Right atrium auricular region (tissue), 2 donors: ENCODE results near the gene PDZD7. TPM values are rescaled to one million over a fixed set of nuclear protein-coding genes. Genes with fewer than 3 reads are reported as not detected.
A peak's percentile ranks its signal among the peaks of the same experiment; 100 is the strongest.
"Not testable (repeated sequence)": the region's sequence is repeated elsewhere in the genome, so short reads cannot be mapped to it uniquely, and the experiment has no call there.

Experiments used
- DNase-seq: peaks from one replicate; pipeline ENCODE4 v3.0.0-alpha.2; 2019; ENCODE audit warnings: low spot score
- H3K27ac ChIP-seq, 2 donors: fragments of 200-600 bp; sonication (generic); 1 replicate in 1 of 2; 2 replicates in 1 of 2; pipeline ENCODE4 v1.5.1; 2016 to 2019
- H3K27me3 ChIP-seq, 2 donors: fragments of 200-600 bp; sonication (generic); one replicate each; pipeline versions ENCODE4 v1.5.1 to v1.6.0; 2017 to 2019
- H3K36me3 ChIP-seq: fragments of 200-600 bp; sonication (generic); one replicate; pipeline ENCODE4 v1.5.1; 2016
- H3K4me1 ChIP-seq, 2 donors: fragments of 200-600 bp; sonication (generic); one replicate each; pipeline versions ENCODE4 v1.5.1 to v1.6.0; 2017 to 2019
- H3K4me3 ChIP-seq, 2 donors: fragments of 200-600 bp; sonication (generic); 1 replicate in 1 of 2; 2 replicates in 1 of 2; pipeline ENCODE4 v1.5.1; 2017 to 2019; ENCODE audit warnings: mild to moderate bottlenecking in 1 of 2, moderate library complexity in 1 of 2
- H3K9me3 ChIP-seq, 2 donors: fragments of 200-600 bp; sonication (generic); one replicate each; pipeline ENCODE4 v1.5.1; 2019
- total RNA-seq, 2 donors: library from RNA; depleted of rRNA; stranded (reverse); fragments of >200 nt; gene quantifications; one replicate each; pipeline ENCODE4 v1.1.0, GENCODE V29; 2016
- TF ChIP-seq, protein P1 (sequence below), 2 donors: fragments of 200-600 bp; sonication (generic); IDR thresholded peaks; one replicate each; pipeline ENCODE4 v1.5.1; 2019; ENCODE audit warnings: antibody characterized with exemption in 2 of 2

The PDZD7 gene
- total RNA-seq, 2 donors from 2014 or later: 0.59 to 1.3 TPM

DNA sequence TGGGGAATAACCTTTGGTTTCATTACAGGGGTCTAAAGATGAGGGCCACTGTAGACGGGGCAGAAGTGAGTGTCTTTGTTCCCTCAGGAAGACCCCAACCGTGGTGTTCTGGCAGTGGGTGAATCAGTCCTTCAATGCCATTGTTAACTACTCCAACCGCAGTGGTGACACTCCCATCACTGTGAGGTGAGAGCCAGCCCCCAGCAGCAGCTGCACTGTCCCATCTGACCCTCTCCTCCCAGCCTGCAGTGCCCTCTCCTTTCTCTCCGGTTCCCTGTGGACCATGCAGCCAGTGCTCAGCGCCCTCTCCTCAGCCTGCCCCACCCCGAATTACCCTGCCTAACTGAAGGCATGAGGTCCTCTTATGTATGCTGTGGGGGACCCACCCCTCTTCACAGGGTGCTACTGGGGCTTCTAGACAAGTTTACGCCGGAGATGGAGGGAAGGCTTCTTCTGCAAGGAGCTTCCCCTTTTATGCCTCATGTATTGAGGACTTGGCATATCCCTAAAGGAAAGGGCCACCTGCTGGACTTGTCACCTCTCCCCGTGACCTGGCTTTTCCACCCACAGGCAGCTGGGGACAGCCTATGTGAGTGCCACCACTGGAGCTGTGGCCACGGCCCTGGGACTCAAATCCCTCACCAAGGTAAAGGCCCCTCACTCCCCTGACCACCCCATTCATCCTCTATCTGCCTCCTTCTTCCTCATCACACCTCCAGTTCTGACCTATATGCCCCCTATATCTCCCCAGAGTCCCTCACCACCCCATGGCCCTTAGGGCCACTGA is 5.2 kb upstream of the PDZD7 start:
- DNase-seq: no peak
- Histone ChIP-seq H3K9me3 (no peaks in the 10 kb centered on the region), H3K27me3 (no peaks in the 10 kb centered on the region), H3K4me3 (no peak overlapping the region), H3K27ac (no peak overlapping the region), H3K4me1 (peaks cover 0 to 17% of the 10 kb centered on the region in 2 donors), H3K36me3 (peaks cover 43% of the 10 kb centered on the region)
- TF ChIP-seq, protein P1, sequence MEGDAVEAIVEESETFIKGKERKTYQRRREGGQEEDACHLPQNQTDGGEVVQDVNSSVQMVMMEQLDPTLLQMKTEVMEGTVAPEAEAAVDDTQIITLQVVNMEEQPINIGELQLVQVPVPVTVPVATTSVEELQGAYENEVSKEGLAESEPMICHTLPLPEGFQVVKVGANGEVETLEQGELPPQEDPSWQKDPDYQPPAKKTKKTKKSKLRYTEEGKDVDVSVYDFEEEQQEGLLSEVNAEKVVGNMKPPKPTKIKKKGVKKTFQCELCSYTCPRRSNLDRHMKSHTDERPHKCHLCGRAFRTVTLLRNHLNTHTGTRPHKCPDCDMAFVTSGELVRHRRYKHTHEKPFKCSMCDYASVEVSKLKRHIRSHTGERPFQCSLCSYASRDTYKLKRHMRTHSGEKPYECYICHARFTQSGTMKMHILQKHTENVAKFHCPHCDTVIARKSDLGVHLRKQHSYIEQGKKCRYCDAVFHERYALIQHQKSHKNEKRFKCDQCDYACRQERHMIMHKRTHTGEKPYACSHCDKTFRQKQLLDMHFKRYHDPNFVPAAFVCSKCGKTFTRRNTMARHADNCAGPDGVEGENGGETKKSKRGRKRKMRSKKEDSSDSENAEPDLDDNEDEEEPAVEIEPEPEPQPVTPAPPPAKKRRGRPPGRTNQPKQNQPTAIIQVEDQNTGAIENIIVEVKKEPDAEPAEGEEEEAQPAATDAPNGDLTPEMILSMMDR (IDR thresholded peaks at IDR 0.05): no peak

DNA sequence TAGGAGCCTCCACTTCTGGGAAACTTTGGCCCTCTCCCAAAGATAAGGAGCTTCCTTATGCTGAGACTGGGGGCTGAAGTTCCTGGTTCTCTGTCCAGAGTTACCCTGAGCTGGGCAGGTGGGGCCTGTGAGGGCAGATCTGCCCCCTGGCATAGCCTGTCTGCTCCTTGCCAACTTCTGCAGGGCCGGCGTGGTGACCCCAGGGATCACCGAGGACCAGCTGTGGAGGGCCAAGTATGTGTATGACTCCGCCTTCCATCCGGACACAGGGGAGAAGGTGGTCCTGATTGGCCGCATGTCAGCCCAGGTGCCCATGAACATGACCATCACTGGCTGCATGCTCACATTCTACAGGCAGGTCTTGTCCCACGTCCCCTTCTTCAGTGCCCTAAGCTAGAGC is 4.4 kb upstream of the PDZD7 start:
- no peaks in the 10 kb centered on the region for H3K9me3 ChIP-seq
- TF ChIP-seq, protein P1 (IDR thresholded peaks at IDR 0.05): no peak

DNA sequence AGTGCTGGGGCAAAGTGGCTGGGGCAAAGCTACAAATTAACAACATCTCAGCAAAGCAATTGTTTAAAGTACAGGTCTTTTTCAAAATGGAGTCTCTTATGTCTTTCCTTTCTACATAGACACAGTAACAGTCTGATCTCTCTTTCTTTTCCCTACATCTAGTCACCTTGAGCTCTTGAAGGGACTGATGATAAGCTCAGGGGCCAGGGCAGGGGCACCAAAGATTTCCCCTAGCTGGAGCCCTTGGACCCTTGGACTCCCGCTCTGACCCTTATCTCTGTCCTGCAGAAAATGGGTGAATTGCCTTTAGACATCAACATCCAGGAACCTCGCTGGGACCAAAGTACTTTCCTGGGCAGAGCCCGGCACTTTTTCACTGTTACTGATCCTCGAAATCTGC is 3.5 kb upstream of the PDZD7 start:
- H3K27ac ChIP-seq, H3K4me3 ChIP-seq, H3K9me3 ChIP-seq, H3K27me3 ChIP-seq, DNase-seq: not testable (repeated sequence)
- H3K36me3 ChIP-seq: peaks cover 43% of the 10 kb centered on the region
- peaks cover 0 to 20% of the 10 kb centered on the region in 2 donors for H3K4me1 ChIP-seq

More for the DNA sequence above, 4.4 kb upstream of the PDZD7 start:
- DNase-seq: no peak
- no peak overlapping the region for H3K27ac ChIP-seq
- no peak overlapping the region for H3K4me3 ChIP-seq
- peaks cover 0 to 20% of the 10 kb centered on the region in 2 donors for H3K4me1 ChIP-seq
- H3K36me3 ChIP-seq: peaks cover 43% of the 10 kb centered on the region
- no peaks in the 10 kb centered on the region for H3K27me3 ChIP-seq

DNA sequence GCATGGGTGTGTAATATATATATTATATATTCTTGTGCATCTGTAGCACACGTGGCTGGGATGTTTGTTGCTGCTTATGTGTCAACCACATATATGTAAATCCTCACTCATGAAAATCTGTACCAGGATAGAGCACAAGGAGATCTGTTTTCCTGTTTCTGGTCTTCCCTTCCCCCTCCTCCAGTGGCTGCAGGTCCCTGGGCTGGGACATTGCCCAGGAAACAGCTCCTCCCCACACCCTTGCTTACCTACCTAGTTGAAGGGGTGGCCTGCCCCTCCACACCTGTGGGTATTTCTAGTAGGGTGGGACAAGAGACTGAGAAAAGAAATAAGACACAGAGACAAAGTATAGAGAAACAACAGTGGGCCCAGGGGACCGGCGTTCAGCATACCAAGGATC is 2.3 kb upstream of the PDZD7 start:
- no peaks in the 10 kb centered on the region for H3K27me3 ChIP-seq
- H3K4me1 ChIP-seq: peaks cover 0 to 20% of the 10 kb centered on the region in 2 donors
- peak overlapping the region; percentile 99 to 100 for H3K27ac ChIP-seq
- peak overlapping the region; percentile 77 to 89 for H3K4me3 ChIP-seq
- H3K9me3 ChIP-seq: no peaks in the 10 kb centered on the region
- peaks cover 37% of the 10 kb centered on the region for H3K36me3 ChIP-seq
- TF ChIP-seq, protein P1 (IDR thresholded peaks at IDR 0.05): no peak
- DNase-seq: no peak

DNA sequence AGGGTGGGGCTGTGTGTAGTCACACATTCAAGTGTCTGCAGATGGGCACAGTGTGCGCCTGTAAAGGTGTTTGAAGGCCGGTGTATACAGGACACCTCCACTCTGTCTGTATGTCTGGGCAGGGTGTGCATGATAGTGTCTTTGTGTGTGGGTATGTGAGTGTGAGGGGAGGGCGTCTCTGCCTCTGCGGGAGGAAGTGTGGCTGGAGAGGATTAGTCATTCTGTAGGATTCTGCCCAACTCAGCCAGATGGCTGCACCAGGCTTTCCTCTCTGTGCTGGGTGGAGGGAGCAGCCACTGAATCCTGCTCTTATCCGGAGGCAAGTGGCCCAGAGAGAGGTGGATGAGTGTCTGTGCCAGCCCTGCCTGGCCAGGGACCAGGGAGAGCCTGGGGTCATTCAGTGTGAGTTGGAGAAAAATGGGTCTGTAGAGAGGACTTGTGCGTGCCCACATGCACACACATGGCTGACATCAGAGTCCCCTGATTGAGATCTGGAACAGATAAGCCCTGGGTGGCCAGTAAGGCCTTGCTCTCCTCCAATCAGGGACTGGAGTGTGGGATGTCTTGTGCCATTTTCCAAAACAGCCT is 1.8 kb upstream of the PDZD7 start:
- H3K4me3 ChIP-seq: peak overlapping the region; percentile 77 to 89
- H3K27ac ChIP-seq: peak overlapping the region; percentile 99 to 100
- peaks cover 32% of the 10 kb centered on the region for H3K36me3 ChIP-seq
- H3K4me1 ChIP-seq: peaks cover 0 to 20% of the 10 kb centered on the region in 2 donors
- TF ChIP-seq, protein P1 (IDR thresholded peaks at IDR 0.05): no peak
- H3K27me3 ChIP-seq: no peaks in the 10 kb centered on the region
- no peaks in the 10 kb centered on the region for H3K9me3 ChIP-seq
- DNase-seq: peak; percentile 87

DNA sequence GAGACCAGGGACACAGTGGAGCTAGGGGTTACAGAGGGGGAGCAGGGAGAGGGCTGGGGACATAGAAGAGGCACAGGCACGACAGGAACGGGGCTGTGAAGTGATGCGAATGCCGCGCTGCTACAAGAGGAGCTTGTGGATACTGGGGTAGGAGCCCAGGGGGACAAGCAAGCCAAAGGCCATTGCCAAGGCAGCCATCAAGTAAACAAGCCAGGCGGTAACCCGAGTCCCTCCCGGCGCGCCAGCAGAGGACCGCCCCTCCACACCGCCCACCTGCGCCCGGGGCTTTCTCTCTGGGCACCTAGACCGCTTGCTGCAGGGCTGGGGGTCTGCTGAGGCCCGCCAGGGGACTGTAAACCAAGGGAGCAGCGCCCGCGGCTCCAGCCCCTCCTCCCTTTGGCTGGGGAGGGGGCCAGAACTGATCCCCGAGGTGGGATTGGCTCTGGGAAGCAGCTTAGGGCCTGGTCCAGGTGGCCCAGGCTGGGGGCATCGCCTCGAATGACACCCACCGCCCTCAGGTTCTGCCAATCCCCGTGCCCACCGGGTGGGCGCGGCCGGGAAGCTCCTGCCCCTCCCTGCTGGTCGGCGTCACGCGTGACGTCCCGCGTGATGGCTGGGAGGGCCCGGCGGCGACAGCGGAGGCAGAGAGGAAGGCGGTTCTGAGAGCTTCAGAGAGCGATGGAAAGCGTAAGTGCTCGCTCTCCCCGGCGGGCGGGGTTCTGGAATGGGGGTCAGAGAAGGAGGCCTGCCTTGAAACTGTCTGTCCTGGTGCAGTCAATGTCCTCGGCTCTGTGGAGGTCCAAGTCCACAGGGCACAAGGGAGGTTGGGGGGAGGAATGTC is 1.1 kb upstream of the PDZD7 start:
- TF ChIP-seq, protein P1 (IDR thresholded peaks at IDR 0.05): peak in 1 of 2 donors; percentile 14
- H3K27ac ChIP-seq: peak overlapping the region; percentile 99 to 100
- peaks cover 0 to 20% of the 10 kb centered on the region in 2 donors for H3K4me1 ChIP-seq
- no peaks in the 10 kb centered on the region for H3K9me3 ChIP-seq
- no peaks in the 10 kb centered on the region for H3K27me3 ChIP-seq
- H3K36me3 ChIP-seq: peaks cover 25% of the 10 kb centered on the region
- peak overlapping the region; percentile 77 to 89 for H3K4me3 ChIP-seq
- peak; percentile 87 for DNase-seq
